ENCODE measurements around the gene MTNR1A.

DNA sequence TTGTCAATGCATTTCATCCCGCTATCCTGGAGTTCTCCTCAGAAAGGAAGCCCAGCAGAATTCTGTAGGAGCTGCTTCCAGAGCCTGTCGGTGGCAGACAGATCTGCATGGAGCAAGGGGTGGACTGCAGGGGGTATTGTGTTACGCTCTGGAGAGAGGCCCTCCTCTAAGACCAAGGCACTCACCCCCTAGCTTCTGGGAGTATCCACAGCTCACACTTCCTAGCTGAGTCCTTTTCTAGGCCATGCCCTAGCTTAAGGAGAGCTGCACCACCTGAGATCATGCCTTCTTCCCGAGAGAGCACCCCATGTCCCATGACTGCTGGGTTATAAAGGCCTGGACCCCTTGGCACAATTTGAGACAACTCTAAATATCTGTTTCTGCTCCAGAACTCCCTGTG lies 39.1 kb downstream of the MTNR1A start:
- no peak for TF ChIP-seq EZH2 (IDR thresholded peaks at IDR 0.05; ENCODE audit: borderline replicate concordance, low read length)
- TF ChIP-seq, protein P1, sequence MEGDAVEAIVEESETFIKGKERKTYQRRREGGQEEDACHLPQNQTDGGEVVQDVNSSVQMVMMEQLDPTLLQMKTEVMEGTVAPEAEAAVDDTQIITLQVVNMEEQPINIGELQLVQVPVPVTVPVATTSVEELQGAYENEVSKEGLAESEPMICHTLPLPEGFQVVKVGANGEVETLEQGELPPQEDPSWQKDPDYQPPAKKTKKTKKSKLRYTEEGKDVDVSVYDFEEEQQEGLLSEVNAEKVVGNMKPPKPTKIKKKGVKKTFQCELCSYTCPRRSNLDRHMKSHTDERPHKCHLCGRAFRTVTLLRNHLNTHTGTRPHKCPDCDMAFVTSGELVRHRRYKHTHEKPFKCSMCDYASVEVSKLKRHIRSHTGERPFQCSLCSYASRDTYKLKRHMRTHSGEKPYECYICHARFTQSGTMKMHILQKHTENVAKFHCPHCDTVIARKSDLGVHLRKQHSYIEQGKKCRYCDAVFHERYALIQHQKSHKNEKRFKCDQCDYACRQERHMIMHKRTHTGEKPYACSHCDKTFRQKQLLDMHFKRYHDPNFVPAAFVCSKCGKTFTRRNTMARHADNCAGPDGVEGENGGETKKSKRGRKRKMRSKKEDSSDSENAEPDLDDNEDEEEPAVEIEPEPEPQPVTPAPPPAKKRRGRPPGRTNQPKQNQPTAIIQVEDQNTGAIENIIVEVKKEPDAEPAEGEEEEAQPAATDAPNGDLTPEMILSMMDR (conservative IDR thresholded peaks at IDR 0.05 in 1 of 2, IDR thresholded peaks at IDR 0.05 in 1 of 2; ENCODE audit: extremely low read depth in 1 of 2, insufficient read depth in 1 of 2, low read depth in 1 of 2, low read length in 2 of 2): no peak
